ENCODE data around the gene VCAM1. TPM values are rescaled to one million over a fixed set of nuclear protein-coding genes. Genes with fewer than 3 reads are reported as not detected.
"Not testable (repeated sequence)": the region's sequence is repeated elsewhere in the genome, so short reads cannot be mapped to it uniquely, and the experiment has no call there.

VCAM1 gene
- total RNA-seq, 4 donors from 2014 or later, result 1.1 to 3.8 (median 2.8) TPM; not detected in 1

GRCh38 chr1:100708476-100709062 lies 11.0 kb upstream of the VCAM1 start:
- Histone ChIP-seq H3K36me3 (no peaks in the 10 kb centered on the region), H3K4me3 (no peak overlapping the region), H3K9me3 (no peaks in the 10 kb centered on the region), H3K4me1 (peaks cover 0 to 4% (median 0%) of the 10 kb centered on the region in 3 donors), H3K27me3 (no peaks in the 10 kb centered on the region), H3K27ac (no peak overlapping the region)
- intact Hi-C loops (cut with DNase I), result no loop called here
- TF ChIP-seq POLR2A (IDR thresholded peaks at IDR 0.05) (no peak), CTCF (IDR thresholded peaks at IDR 0.05) (no peak)
- 37 to 60% methylated on average over 2 of the region's 2 CpGs for whole genome bisulfite sequencing, 2 donors
- no peak for DNase-seq

GRCh38 chr1:100710906-100711682 lies 8.4 kb upstream of the VCAM1 start:
- H3K27me3 ChIP-seq, result no peaks in the 10 kb centered on the region
- no peaks in the 10 kb centered on the region for H3K36me3 ChIP-seq
- intact Hi-C loops (cut with DNase I), result no loop called here
- DNase-seq, result no peak
- TF ChIP-seq POLR2A (IDR thresholded peaks at IDR 0.05), result no peak
- TF ChIP-seq CTCF (IDR thresholded peaks at IDR 0.05), result no peak
- no peak overlapping the region for H3K27ac ChIP-seq
- H3K4me3 ChIP-seq, result no peak overlapping the region
- H3K4me1 ChIP-seq, result peaks cover 0 to 4% (median 0%) of the 10 kb centered on the region in 3 donors
- no peaks in the 10 kb centered on the region for H3K9me3 ChIP-seq
- 59 to 64% methylated on average over 1 of the region's 1 CpG for WGBS, 2 donors

GRCh38 chr1:100713027-100713426 lies 6.5 kb upstream of the VCAM1 start:
- H3K4me1 ChIP-seq; H3K4me3 ChIP-seq; DNase-seq; H3K27ac ChIP-seq; H3K9me3 ChIP-seq; H3K36me3 ChIP-seq; intact Hi-C loops (cut with DNase I); H3K27me3 ChIP-seq: not testable (repeated sequence)
- 74 to 87% methylated on average over 12 to 15 of the region's 15 CpGs for WGBS, 2 donors

- Histone ChIP-seq H3K36me3 (no peaks in the 10 kb centered on the region), H3K27me3 (no peaks in the 10 kb centered on the region), H3K4me1 (peaks cover 0 to 5% (median 0%) of the 10 kb centered on the region in 3 donors), H3K9me3 (no peaks in the 10 kb centered on the region), H3K4me3 (no peak overlapping the region), H3K27ac (peak overlapping the region in 1 of 4 donors; percentile 21)
- TF ChIP-seq CTCF (IDR thresholded peaks at IDR 0.05), result no peak
- no peak for TF ChIP-seq POLR2A (IDR thresholded peaks at IDR 0.05)
- DNase-seq, result no peak
- intact Hi-C loops (cut with DNase I), result no loop called here
- 43 to 72% methylated on average over 3 of the region's 3 CpGs for WGBS, 2 donors
These were observed 5.9 kb upstream of the VCAM1 start for GRCh38 chr1:100713626-100714025.

- 45 to 55% methylated on average over 1 of the region's 1 CpG for WGBS, 2 donors
- no peak overlapping the region for H3K27ac ChIP-seq
- H3K4me1 ChIP-seq, result peaks cover 0 to 4% (median 0%) of the 10 kb centered on the region in 3 donors
- intact Hi-C loops (cut with DNase I), result no loop called here
- no peaks in the 10 kb centered on the region for H3K27me3 ChIP-seq
- no peak for DNase-seq
- H3K36me3 ChIP-seq, result no peaks in the 10 kb centered on the region
- H3K4me3 ChIP-seq, result no peak overlapping the region
- H3K9me3 ChIP-seq, result no peaks in the 10 kb centered on the region
- TF ChIP-seq POLR2A (IDR thresholded peaks at IDR 0.05) (no peak), CTCF (IDR thresholded peaks at IDR 0.05) (no peak)
These were observed 4.9 kb upstream of the VCAM1 start for GRCh38 chr1:100714599-100714998.

All from esophagus squamous epithelium (tissue), 5 donors.